Measurements from ENCODE around the gene RAB28.

RAB28 gene

GRCh38 chr4:13526658-13527057 lies 42.5 kb upstream of the RAB28 start:
- 97% methylated on average over 3 of the region's 3 CpGs for WGBS

DNA sequence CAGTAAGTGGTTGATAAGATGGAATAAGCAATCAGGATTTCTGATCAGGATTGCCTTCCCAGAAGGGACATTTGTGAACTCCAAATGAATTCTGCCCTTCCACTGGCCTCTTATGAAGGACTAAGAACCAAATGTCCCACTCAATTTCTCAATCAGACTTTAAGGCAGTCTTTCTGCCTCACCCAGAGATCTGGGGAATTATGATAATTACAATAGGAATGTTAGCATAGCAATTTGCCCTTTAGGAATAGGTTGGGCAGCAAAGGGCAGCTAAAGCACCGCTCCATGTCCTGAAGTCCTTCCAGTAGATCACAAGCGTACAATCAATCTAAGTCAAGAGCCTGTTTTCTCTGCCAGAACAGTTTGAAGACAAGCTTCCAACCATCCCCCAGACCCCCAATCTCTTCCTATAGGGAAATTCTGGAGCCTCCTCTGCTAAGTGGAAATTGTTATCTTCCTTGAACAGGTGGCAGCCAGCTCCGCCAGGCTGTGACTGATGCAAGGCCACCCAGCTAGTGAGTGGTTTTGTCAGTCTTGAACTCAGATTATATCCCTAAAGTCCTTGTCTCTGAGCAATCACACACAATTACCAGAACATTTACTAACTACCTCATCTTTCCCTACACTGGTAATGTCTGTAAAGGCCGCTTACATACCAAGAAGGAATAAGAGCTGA lies 41.6 kb upstream of the RAB28 start:
- no peak overlapping the region for H3K4ac ChIP-seq (ENCODE audit: low read depth in 1 of 2, low read length in 2 of 2)
- H2BK120ac ChIP-seq (ENCODE audit: low read depth, low read length), result no peak overlapping the region
- no peak overlapping the region for H4K8ac ChIP-seq (ENCODE audit: low read length)
- no peak overlapping the region for H3K14ac ChIP-seq (ENCODE audit: low read length in 2 of 2)
- H3K4me3 ChIP-seq (ENCODE audit: insufficient read depth in 1 of 2, low read depth in 1 of 2, low read length in 2 of 2), result no peak overlapping the region
- no peak overlapping the region for H2AK5ac ChIP-seq (ENCODE audit: low read length, severe bottlenecking)
- H3K27ac ChIP-seq (ENCODE audit: low read length, poor library complexity, severe bottlenecking), result no peak overlapping the region
- no peak overlapping the region for H3K23ac ChIP-seq (ENCODE audit: low read length in 2 of 2)
- DNase-seq, result no peak
- no peak overlapping the region for H2BK5ac ChIP-seq (ENCODE audit: low read depth, low read length, poor library complexity, severe bottlenecking)
- H3K9ac ChIP-seq (ENCODE audit: low read length), result no peak overlapping the region
- WGBS, result 73% methylated on average over 3 of the region's 4 CpGs
- peaks cover 25% of the 10 kb centered on the region for H3K4me1 ChIP-seq (ENCODE audit: control insufficient read depth, insufficient read depth, low read depth, low read length)
- H2AFZ ChIP-seq (ENCODE audit: low read depth, low read length), result no peak overlapping the region
- no peak overlapping the region for H4K91ac ChIP-seq (ENCODE audit: low read length)
- no peak overlapping the region for H2BK12ac ChIP-seq (ENCODE audit: low read length in 2 of 2)
- no peaks in the 10 kb centered on the region for H3K36me3 ChIP-seq (ENCODE audit: control insufficient read depth in 1 of 2, insufficient read depth in 2 of 2, low read depth in 1 of 2, low read length in 2 of 2)
- H3K4me2 ChIP-seq (ENCODE audit: low read length, poor library complexity, severe bottlenecking), result no peak overlapping the region
- no peak overlapping the region for H2BK15ac ChIP-seq (ENCODE audit: low read depth, poor library complexity, severe bottlenecking)
- H3K79me1 ChIP-seq (replicated peaks; ENCODE audit: low read length, poor library complexity, severe bottlenecking), result no peaks in the 10 kb centered on the region
- peaks cover 97 to 99% of the 10 kb centered on the region in 2 experiments for H3K27me3 ChIP-seq (ENCODE audit: control insufficient read depth in 1 of 2, insufficient read depth in 1 of 2, low read length in 2 of 2)
- H3K18ac ChIP-seq (ENCODE audit: low read depth in 1 of 2, low read length in 2 of 2), result no peak overlapping the region
- H3K9me3 ChIP-seq (ENCODE audit: control insufficient read depth, low read length), result peaks cover 12% of the 10 kb centered on the region

More at GRCh38 chr4:13526658-13527057, 42.5 kb upstream of the RAB28 start:
- no peak overlapping the region for H4K8ac ChIP-seq (ENCODE audit: low read length)
- no peaks in the 10 kb centered on the region for H3K79me1 ChIP-seq (replicated peaks; ENCODE audit: low read length, poor library complexity, severe bottlenecking)
- no peak overlapping the region for H2AK5ac ChIP-seq (ENCODE audit: low read length, severe bottlenecking)
- peaks cover 29% of the 10 kb centered on the region for H3K4me1 ChIP-seq (ENCODE audit: control insufficient read depth, insufficient read depth, low read depth, low read length)
- no peak overlapping the region for H3K14ac ChIP-seq (ENCODE audit: low read length in 2 of 2)
- H3K18ac ChIP-seq (ENCODE audit: low read depth in 1 of 2, low read length in 2 of 2), result no peak overlapping the region
- peaks cover 99 to 100% of the 10 kb centered on the region in 2 experiments for H3K27me3 ChIP-seq (ENCODE audit: control insufficient read depth in 1 of 2, insufficient read depth in 1 of 2, low read length in 2 of 2)
- no peak overlapping the region for H3K27ac ChIP-seq (ENCODE audit: low read length, poor library complexity, severe bottlenecking)
- no peak overlapping the region for H3K4me3 ChIP-seq (ENCODE audit: insufficient read depth in 1 of 2, low read depth in 1 of 2, low read length in 2 of 2)
- H3K23ac ChIP-seq (ENCODE audit: low read length in 2 of 2), result no peak overlapping the region
- DNase-seq, result no peak
- no peak overlapping the region for H2AFZ ChIP-seq (ENCODE audit: low read depth, low read length)
- no peak overlapping the region for H4K91ac ChIP-seq (ENCODE audit: low read length)
- no peak overlapping the region for H2BK15ac ChIP-seq (ENCODE audit: low read depth, poor library complexity, severe bottlenecking)
- no peak overlapping the region for H2BK120ac ChIP-seq (ENCODE audit: low read depth, low read length)
- H3K9ac ChIP-seq (ENCODE audit: low read length), result no peak overlapping the region
- no peaks in the 10 kb centered on the region for H3K36me3 ChIP-seq (ENCODE audit: control insufficient read depth in 1 of 2, insufficient read depth in 2 of 2, low read depth in 1 of 2, low read length in 2 of 2)
- H2BK12ac ChIP-seq (ENCODE audit: low read length in 2 of 2), result no peak overlapping the region
- H3K4me2 ChIP-seq (ENCODE audit: low read length, poor library complexity, severe bottlenecking), result no peak overlapping the region
- H2BK5ac ChIP-seq (ENCODE audit: low read depth, low read length, poor library complexity, severe bottlenecking), result no peak overlapping the region
- peaks cover 12% of the 10 kb centered on the region for H3K9me3 ChIP-seq (ENCODE audit: control insufficient read depth, low read length)
- no peak overlapping the region for H3K4ac ChIP-seq (ENCODE audit: low read depth in 1 of 2, low read length in 2 of 2)

- Histone ChIP-seq H3K4me1 (ENCODE audit: control insufficient read depth, insufficient read depth, low read depth, low read length) (peaks cover 25% of the 10 kb centered on the region), H2BK5ac (ENCODE audit: low read depth, low read length, poor library complexity, severe bottlenecking) (no peak overlapping the region), H3K9ac (ENCODE audit: low read length) (no peak overlapping the region), H3K27ac (ENCODE audit: low read length, poor library complexity, severe bottlenecking) (no peak overlapping the region), H3K9me3 (ENCODE audit: control insufficient read depth, low read length) (peaks cover 12% of the 10 kb centered on the region), H3K14ac (ENCODE audit: low read length in 2 of 2) (no peak overlapping the region), H4K8ac (ENCODE audit: low read length) (no peak overlapping the region), H2AK5ac (ENCODE audit: low read length, severe bottlenecking) (no peak overlapping the region), H3K36me3 (ENCODE audit: control insufficient read depth in 1 of 2, insufficient read depth in 2 of 2, low read depth in 1 of 2, low read length in 2 of 2) (no peaks in the 10 kb centered on the region), H3K23ac (ENCODE audit: low read length in 2 of 2) (no peak overlapping the region), H3K4ac (ENCODE audit: low read depth in 1 of 2, low read length in 2 of 2) (no peak overlapping the region), H2BK15ac (ENCODE audit: low read depth, poor library complexity, severe bottlenecking) (no peak overlapping the region), H2BK12ac (ENCODE audit: low read length in 2 of 2) (no peak overlapping the region), H3K18ac (ENCODE audit: low read depth in 1 of 2, low read length in 2 of 2) (peak overlapping the region in 1 of 2 experiments; percentile 31), H3K4me3 (ENCODE audit: insufficient read depth in 1 of 2, low read depth in 1 of 2, low read length in 2 of 2) (peak overlapping the region in 1 of 2 experiments; percentile 56), H3K27me3 (ENCODE audit: control insufficient read depth in 1 of 2, insufficient read depth in 1 of 2, low read length in 2 of 2) (peaks cover 86 to 90% of the 10 kb centered on the region in 2 experiments), H4K91ac (ENCODE audit: low read length) (no peak overlapping the region), H3K4me2 (ENCODE audit: low read length, poor library complexity, severe bottlenecking) (peak overlapping the region; percentile 66), H2AFZ (ENCODE audit: low read depth, low read length) (no peak overlapping the region), H2BK120ac (ENCODE audit: low read depth, low read length) (no peak overlapping the region), H3K79me1 (replicated peaks; ENCODE audit: low read length, poor library complexity, severe bottlenecking) (no peaks in the 10 kb centered on the region)
- WGBS, result 16% methylated on average over 36 of the region's 36 CpGs
- DNase-seq, result peak; percentile 78
These were observed 40.5 kb upstream of the RAB28 start for GRCh38 chr4:13524504-13525243.
